HepG2 (cell line): ENCODE measurements around the gene NOL12. TPM values are rescaled to one million over a fixed set of nuclear protein-coding genes. Genes with fewer than 3 reads are reported as not detected.

Experiments used
- ARID2 ChIP-seq: sonication (generic); formaldehyde crosslinking; IDR thresholded peaks from 2 replicates; pipeline ENCODE4 v1.8.1; 2022; ENCODE audit warnings: mild to moderate bottlenecking, missing genetic modification reagents, borderline replicate concordance
- ARID5B ChIP-seq: IDR thresholded peaks from 2 replicates; pipeline ENCODE4 v1.4.0; 2020; ENCODE audit warnings: mild to moderate bottlenecking, missing genetic modification reagents
- CHCHD3 ChIP-seq: sonication (generic); formaldehyde crosslinking; IDR thresholded peaks from 2 replicates; pipeline ENCODE4 v1.8.0; 2022; ENCODE audit warnings: mild to moderate bottlenecking, missing genetic modification reagents, moderate library complexity
- DNMT3B ChIP-seq: conservative IDR thresholded peaks from 2 replicates; pipeline ENCODE4 v1.6.1; 2016; ENCODE audit warnings: missing biosample characterization, control low read depth
- HMG20B ChIP-seq: conservative IDR thresholded peaks from 2 replicates; pipeline ENCODE4 v1.6.1; 2016; ENCODE audit warnings: missing genetic modification reagents, missing compliant biosample characterization
- HNF4A ChIP-seq: sonication (generic); formaldehyde crosslinking; IDR thresholded peaks from 2 replicates; pipeline ENCODE4 v1.4.0; 2020; ENCODE audit warnings: missing genetic modification reagents
- KAT7 ChIP-seq: IDR thresholded peaks from 2 replicates; pipeline ENCODE4 v1.6.1; 2018; ENCODE audit warnings: borderline replicate concordance, missing compliant biosample characterization
- MED1 ChIP-seq: sonication (generic); formaldehyde crosslinking; IDR thresholded peaks from 2 replicates; pipeline ENCODE4 v1.4.0; 2020; ENCODE audit warnings: missing genetic modification reagents
- MLX ChIP-seq: IDR thresholded peaks from 2 replicates; pipeline ENCODE4 v1.6.1; 2016
- NCOA1 ChIP-seq: sonication (generic); formaldehyde crosslinking; IDR thresholded peaks from 2 replicates; pipeline ENCODE4 v1.9.0; 2021; ENCODE audit warnings: missing genetic modification reagents
- PAX8 ChIP-seq: sonication (generic); formaldehyde crosslinking; IDR thresholded peaks from 2 replicates; pipeline ENCODE4 v1.8.0; 2022; ENCODE audit warnings: mild to moderate bottlenecking, missing genetic modification reagents, borderline replicate concordance
- PTBP1 ChIP-seq: fragments of 200-400 bp; formaldehyde crosslinking; IDR thresholded peaks from 2 replicates; pipeline ENCODE4 v1.6.1; 2018; ENCODE audit warnings: low read length, low read depth; ENCODE audit not compliant: poor library complexity, severe bottlenecking
- REXO4 ChIP-seq: sonication (generic); formaldehyde crosslinking; IDR thresholded peaks from 2 replicates; pipeline ENCODE4 v1.8.0; 2022; ENCODE audit warnings: missing genetic modification reagents, mild to moderate bottlenecking, borderline replicate concordance
- SETDB1 ChIP-seq: sonication (generic); formaldehyde crosslinking; IDR thresholded peaks from 2 replicates; pipeline ENCODE4 v1.5.1; 2020; ENCODE audit warnings: missing genetic modification reagents, mild to moderate bottlenecking, borderline replicate concordance
- TCF7 ChIP-seq: sonication (generic); IDR thresholded peaks from 2 replicates; pipeline ENCODE4 v1.6.1; 2016; ENCODE audit warnings: antibody characterized with exemption, low read depth
- TRIM24 ChIP-seq: sonication (generic); formaldehyde crosslinking; IDR thresholded peaks from 2 replicates; pipeline ENCODE4 v1.8.0; 2022; ENCODE audit warnings: mild to moderate bottlenecking, missing genetic modification reagents
- TSC22D2 ChIP-seq: sonication (generic); formaldehyde crosslinking; IDR thresholded peaks from 2 replicates; pipeline ENCODE4 v1.5.1; 2020; ENCODE audit warnings: missing genetic modification reagents, mild to moderate bottlenecking, borderline replicate concordance
- WIZ ChIP-seq: sonication (generic); formaldehyde crosslinking; IDR thresholded peaks from 2 replicates; pipeline ENCODE4 v1.5.1; 2020; ENCODE audit warnings: mild to moderate bottlenecking, missing genetic modification reagents
- ZNF746 ChIP-seq: sonication (generic); formaldehyde crosslinking; IDR thresholded peaks from 2 replicates; pipeline ENCODE4 v1.8.0; 2022; ENCODE audit warnings: mild to moderate bottlenecking, missing genetic modification reagents
- ZSCAN5A ChIP-seq: sonication (generic); formaldehyde crosslinking; IDR thresholded peaks from 2 replicates; pipeline ENCODE4 v1.8.0; 2022; ENCODE audit warnings: mild to moderate bottlenecking, missing genetic modification reagents, borderline replicate concordance
- polyA plus RNA-seq, 8 experiments: library from polyadenylated mRNA; depleted of rRNA in 3 of 8; stranded (reverse) in 7 of 8; unstranded in 1 of 8; fragments of >200 nt; fragmentation: Illumina TruSeq in 4 of 8; extraction: Trizol in 4 of 8; gene quantifications; 2 replicates each; pipeline versions ENCODE4 v1.2.1 to v1.2.3, GENCODE V29; 2011 to 2016; ENCODE audit warnings: low read depth in 4 of 8, missing spikeins in 1 of 8, mixed read lengths in 1 of 8; ENCODE audit not compliant: insufficient read depth in 1 of 8
- total RNA-seq, 5 experiments: library from RNA; depleted of rRNA; stranded (reverse); fragments of >200 nt; fragmentation: Illumina TruSeq; extraction: Trizol; gene quantifications; 2 replicates each; pipeline ENCODE4 v1.2.3, GENCODE V29; 2016; ENCODE audit warnings: low read depth in 1 of 5

The NOL12 gene
- total and polyA plus RNA-seq, 2 of the 13 experiments (the other 11 are each of a cell fraction or from before 2014, with no cell fraction given), result 14.3 to 31.4 TPM

- TF ChIP-seq TSC22D2 (CRISPR knock-in tag), result no peak
- TF ChIP-seq ARID5B (CRISPR knock-in tag), result no peak
- TF ChIP-seq WIZ (CRISPR knock-in tag), result no peak
- no peak for TF ChIP-seq DNMT3B (CRISPR knock-in tag)
- TF ChIP-seq SETDB1 (CRISPR knock-in tag), result no peak
- no peak for TF ChIP-seq TCF7
- TF ChIP-seq MED1 (CRISPR knock-in tag), result no peak
- no peak for TF ChIP-seq ZSCAN5A (CRISPR knock-in tag)
- no peak for TF ChIP-seq PAX8 (CRISPR knock-in tag)
- no peak for TF ChIP-seq ARID2
- no peak for TF ChIP-seq HMG20B (CRISPR knock-in tag)
- no peak for TF ChIP-seq PTBP1
- TF ChIP-seq HNF4A (CRISPR knock-in tag), result peak; percentile 47
- no peak for TF ChIP-seq TRIM24 (CRISPR knock-in tag)
- no peak for TF ChIP-seq REXO4 (CRISPR knock-in tag)
- TF ChIP-seq KAT7, result no peak
- TF ChIP-seq CHCHD3 (CRISPR knock-in tag), result no peak
- TF ChIP-seq NCOA1 (CRISPR knock-in tag), result no peak
- no peak for TF ChIP-seq MLX
- no peak for TF ChIP-seq ZNF746 (CRISPR knock-in tag)
Measured at GRCh38 chr22:37732699-37733607, 46.8 kb downstream of the NOL12 start (continued).
